Measurements from ENCODE around the gene KRT86. TPM values are rescaled to one million over a fixed set of nuclear protein-coding genes. Genes with fewer than 3 reads are reported as not detected.
"Not testable (repeated sequence)": the region's sequence is repeated elsewhere in the genome, so short reads cannot be mapped to it uniquely, and the experiment has no call there.

KRT86 gene
- total and polyA plus RNA-seq, 12 donors: 0.61 to 6.2 (median 1.3) TPM; not detected in 2

GRCh38 chr12:52238207-52238840 lies 36.1 kb upstream of the KRT86 start:
- intact Hi-C loops (cut with DNase I): no loop called here
- peaks cover 0 to 4% of the 10 kb centered on the region in 2 donors for H3K4me1 ChIP-seq (replicated peaks in 1 of 2)
- no peak for DNase-seq
- no peak overlapping the region for H3K4me3 ChIP-seq
- peaks cover 5% of the 10 kb centered on the region for H3K27me3 ChIP-seq
- WGBS, 4 donors: 79 to 93% (median 92%) methylated on average over 3 to 4 of the region's 4 CpGs
- no peak overlapping the region for H3K27ac ChIP-seq
- no peaks in the 10 kb centered on the region for H3K9me3 ChIP-seq (replicated peaks in 1 of 3)
- no peaks in the 10 kb centered on the region for H3K36me3 ChIP-seq (replicated peaks in 1 of 2)
- no peak for TF ChIP-seq CTCF (IDR thresholded peaks at IDR 0.05)
- TF ChIP-seq POLR2A (IDR thresholded peaks at IDR 0.05): no peak

DNA sequence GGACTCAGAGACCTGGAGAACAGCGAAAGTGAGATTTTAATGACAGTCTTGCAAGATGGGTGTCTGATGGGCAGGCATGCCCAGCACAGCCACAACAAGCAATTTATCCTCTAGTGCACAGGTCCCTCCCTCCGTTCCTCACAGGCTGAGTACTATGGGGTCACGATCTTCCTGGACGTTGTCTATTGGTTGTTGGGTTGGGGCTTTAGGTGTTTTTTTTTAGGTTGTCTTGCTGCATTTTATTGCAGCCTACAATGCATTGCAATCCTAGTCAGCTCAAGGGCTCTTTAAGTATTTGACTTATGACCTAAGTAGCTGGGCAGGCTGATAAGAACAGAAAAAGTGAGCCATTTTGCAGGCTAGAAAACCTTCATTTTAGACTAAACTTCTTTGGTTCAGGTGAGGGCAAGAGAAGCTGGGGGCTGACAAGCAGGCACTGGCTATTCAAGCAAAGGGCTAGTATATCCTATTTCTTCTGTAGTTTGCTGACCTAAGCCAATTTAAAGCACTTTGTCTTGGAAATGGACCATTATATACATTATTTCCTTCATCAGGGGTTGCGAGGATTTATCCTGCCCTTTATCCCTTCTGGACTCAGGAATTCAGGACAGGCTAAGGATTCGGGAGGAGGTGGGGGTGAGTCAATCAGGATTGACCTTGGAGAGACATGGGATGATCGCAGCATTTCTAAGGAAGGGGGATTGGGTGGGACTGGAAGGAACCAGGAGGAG lies 35.4 kb upstream of the KRT86 start:
- no peaks in the 10 kb centered on the region for H3K9me3 ChIP-seq (replicated peaks in 1 of 3)
- H3K36me3 ChIP-seq (replicated peaks in 1 of 2): no peaks in the 10 kb centered on the region
- TF ChIP-seq CTCF (IDR thresholded peaks at IDR 0.05): no peak
- no peak for TF ChIP-seq POLR2A (IDR thresholded peaks at IDR 0.05)
- intact Hi-C loops (cut with DNase I): no loop called here
- H3K4me1 ChIP-seq (replicated peaks in 1 of 2): peaks cover 7 to 11% of the 10 kb centered on the region in 2 donors
- H3K27ac ChIP-seq: no peak overlapping the region
- no peak overlapping the region for H3K4me3 ChIP-seq
- 70 to 82% (median 77%) methylated on average over 7 of the region's 7 CpGs for WGBS, 4 donors
- no peaks in the 10 kb centered on the region for H3K27me3 ChIP-seq
- DNase-seq: no peak

GRCh38 chr12:52239767-52240166 lies 34.7 kb upstream of the KRT86 start:
- Histone ChIP-seq H3K27ac (no peak overlapping the region), H3K27me3 (no peaks in the 10 kb centered on the region), H3K4me1 (replicated peaks in 1 of 2) (peaks cover 14 to 17% of the 10 kb centered on the region in 2 donors), H3K9me3 (replicated peaks in 1 of 3) (no peaks in the 10 kb centered on the region), H3K36me3 (replicated peaks in 1 of 2) (no peaks in the 10 kb centered on the region), H3K4me3 (no peak overlapping the region)
- intact Hi-C loops (cut with DNase I): no loop called here
- no peak for TF ChIP-seq POLR2A (IDR thresholded peaks at IDR 0.05)
- no peak for TF ChIP-seq CTCF (IDR thresholded peaks at IDR 0.05)
- WGBS, 4 donors: 58 to 74% (median 67%) methylated on average over 2 of the region's 2 CpGs
- DNase-seq: no peak

GRCh38 chr12:52240247-52240646 lies 34.2 kb upstream of the KRT86 start:
- DNase-seq; H3K27me3 ChIP-seq; H3K9me3 ChIP-seq (replicated peaks in 1 of 3); intact Hi-C loops (cut with DNase I); H3K27ac ChIP-seq; H3K36me3 ChIP-seq (replicated peaks in 1 of 2); H3K4me3 ChIP-seq: not testable (repeated sequence)
- 90 to 95% (median 94%) methylated on average over 6 of the region's 6 CpGs for WGBS, 4 donors
- peaks cover 17 to 19% of the 10 kb centered on the region in 2 donors for H3K4me1 ChIP-seq (replicated peaks in 1 of 2)
